GM12878 (cell line): Measurements from ENCODE around the gene C19orf18.

Source experiments
- BRCA1 ChIP-seq: IDR thresholded peaks from 2 replicates; pipeline ENCODE4 v1.6.1; 2011; ENCODE audit warnings: low read depth, low read length, improper control_type of control experiment
- HDAC6 ChIP-seq: fragments of 200-600 bp; sonication (generic); IDR thresholded peaks from one replicate; pipeline ENCODE4 v1.8.0; 2017; ENCODE audit warnings: antibody characterized with exemption; ENCODE audit not compliant: unreplicated experiment

DNA sequence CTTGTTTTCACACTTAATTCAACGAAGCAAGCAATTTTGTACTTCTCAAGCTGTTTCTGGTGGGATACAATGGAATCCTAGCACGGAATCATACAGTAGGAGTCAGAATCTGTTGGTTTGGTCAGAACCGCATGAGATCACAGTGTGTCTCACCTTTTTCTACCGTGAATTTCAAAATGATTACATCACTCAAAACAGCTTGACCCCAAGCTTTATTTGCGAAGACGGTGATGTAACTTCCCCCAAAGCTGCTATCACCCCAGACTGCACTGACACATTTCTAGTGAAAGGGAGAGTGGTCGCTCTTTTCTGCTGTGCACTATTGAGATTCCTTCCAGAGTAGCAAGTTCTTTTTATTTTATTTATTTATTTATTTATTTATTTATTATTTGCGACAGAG is 9.6 kb downstream of the C19orf18 start:
- no peak for TF ChIP-seq HDAC6
- no peak for TF ChIP-seq BRCA1
